GM12891 (cell line): ENCODE measurements around the gene FOXE1.

Source experiments
- PAX5 ChIP-seq: IDR thresholded peaks from 2 replicates; pipeline ENCODE4 v1.6.1; 2011; ENCODE audit warnings: low read length, moderate library complexity, mild to moderate bottlenecking; ENCODE audit not compliant: insufficient read depth, severe bottlenecking
- POLR2A ChIP-seq: IDR thresholded peaks from 2 replicates; pipeline ENCODE4 v1.6.1; 2011; ENCODE audit warnings: low read depth, low read length, control low read depth
- POLR2AphosphoS5 ChIP-seq: IDR thresholded peaks from 2 replicates; pipeline ENCODE4 v1.6.1; 2011; ENCODE audit warnings: low read depth, low read length, control low read depth
- POU2F2 ChIP-seq: IDR thresholded peaks from 2 replicates; pipeline ENCODE4 v1.6.1; 2011; ENCODE audit warnings: low read depth, mild to moderate bottlenecking, control low read depth, low read length, moderate library complexity
- SPI1 ChIP-seq: IDR thresholded peaks from 2 replicates; pipeline ENCODE4 v1.6.1; 2011; ENCODE audit warnings: low read depth, low read length, control low read depth
- TAF1 ChIP-seq: IDR thresholded peaks from 2 replicates; pipeline ENCODE4 v1.6.1; 2011; ENCODE audit warnings: low read depth, low read length, control low read depth

GRCh38 chr9:97811533-97812246 lies 41.3 kb upstream of the FOXE1 start:
- TF ChIP-seq POLR2A: no peak
- TF ChIP-seq POLR2AphosphoS5: no peak
- no peak for TF ChIP-seq TAF1
- TF ChIP-seq SPI1: no peak
- TF ChIP-seq PAX5: no peak
- no peak for TF ChIP-seq POU2F2
